Bronchial epithelial cell (primary cell): ENCODE measurements around the gene ITPR3. TPM values are rescaled to one million over a fixed set of nuclear protein-coding genes. Genes with fewer than 3 reads are reported as not detected.
A peak's percentile ranks its signal among the peaks of the same experiment; 100 is the strongest.

Experiments
- DNase-seq: peaks from one replicate; pipeline ENCODE4 v3.0.0-alpha.2; 2010; ENCODE audit warnings: low read depth
- FAIRE-seq: peaks from 2 replicates; lab custom pipeline; 2011; peaks lifted over from hg19 to GRCh38; lab: Jason Lieb, UNC
- H3K27me3 ChIP-seq: 2 replicates; pipeline ENCODE4 v1.5.1; 2011; ENCODE audit warnings: low read length; ENCODE audit not compliant: control insufficient read depth, insufficient read depth
- H3K36me3 ChIP-seq: 2 replicates; pipeline ENCODE4 v1.5.1; 2011; ENCODE audit warnings: low read length; ENCODE audit not compliant: control insufficient read depth, insufficient read depth
- H3K4me3 ChIP-seq: 2 replicates; pipeline ENCODE4 v1.5.1; 2011; ENCODE audit warnings: mild to moderate bottlenecking, low read depth, low read length, control low read depth
- CTCF ChIP-seq: IDR thresholded peaks from 2 replicates; pipeline ENCODE4 v1.5.1; 2011; ENCODE audit warnings: mild to moderate bottlenecking, moderate library complexity, low read length, control low read depth, inconsistent platforms; ENCODE audit not compliant: insufficient read depth, severe bottlenecking
- total RNA-seq: library from RNA; depleted of rRNA; stranded (reverse); fragments of >200 nt; gene quantifications from 2 replicates; pipeline ENCODE4 v1.2.1, GENCODE V29; 2014

ITPR3 gene
- total RNA-seq, 1 donor from 2014 or later, result 95.6 TPM

GRCh38 chr6:33658982-33659689 lies 38.0 kb downstream of the ITPR3 start:
- no peaks in the 10 kb centered on the region for H3K27me3 ChIP-seq
- no peak overlapping the region for H3K4me3 ChIP-seq
- H3K36me3 ChIP-seq, result peaks cover 44% of the 10 kb centered on the region
- TF ChIP-seq CTCF, result no peak
- FAIRE-seq, result no peak
- DNase-seq, result no peak

GRCh38 chr6:33659986-33660385 lies 38.9 kb downstream of the ITPR3 start:
- Histone ChIP-seq H3K36me3 (peaks cover 45% of the 10 kb centered on the region), H3K27me3 (no peaks in the 10 kb centered on the region), H3K4me3 (no peak overlapping the region)
- peak; percentile 52 for FAIRE-seq
- TF ChIP-seq CTCF, result no peak
- no peak for DNase-seq

GRCh38 chr6:33661106-33661838 lies 40.1 kb downstream of the ITPR3 start:
- no peak overlapping the region for H3K4me3 ChIP-seq
- H3K36me3 ChIP-seq, result peaks cover 39% of the 10 kb centered on the region
- FAIRE-seq, result peak; percentile 32
- no peak for DNase-seq
- TF ChIP-seq CTCF, result no peak
- no peaks in the 10 kb centered on the region for H3K27me3 ChIP-seq

GRCh38 chr6:33662318-33662717 lies 41.2 kb downstream of the ITPR3 start:
- H3K27me3 ChIP-seq, result no peaks in the 10 kb centered on the region
- no peak overlapping the region for H3K4me3 ChIP-seq
- no peak for TF ChIP-seq CTCF
- H3K36me3 ChIP-seq, result peaks cover 34% of the 10 kb centered on the region
- FAIRE-seq, result no peak
- DNase-seq, result no peak

GRCh38 chr6:33663028-33663427 lies 41.9 kb downstream of the ITPR3 start:
- Histone ChIP-seq H3K4me3 (no peak overlapping the region), H3K27me3 (no peaks in the 10 kb centered on the region), H3K36me3 (peaks cover 35% of the 10 kb centered on the region)
- DNase-seq (no peak), FAIRE-seq (no peak)
- no peak for TF ChIP-seq CTCF
